T47D (cell line): ENCODE measurements around the gene BBS2.

Experiments used
- DNase-seq, 2 experiments: peaks; one replicate each; pipeline versions ENCODE4 v3.0.0 to v3.0.0-alpha.2; 2011 to 2012; ENCODE audit warnings: low read depth in 1 of 2, low spot score in 1 of 2
- JUND ChIP-seq: IDR thresholded peaks from 2 replicates; pipeline ENCODE4 v1.6.1; 2012; ENCODE audit warnings: low read depth
- in situ Hi-C: cut with HindIII; loops from 2 replicates; pipeline ENCODE4 v1.10.0; 2016; ENCODE audit warnings: low sequenced_read_pairs, low pct_unique_long_range_greater_than_20kb

The BBS2 gene

GRCh38 chr16:56519459-56520250 lies at the start of gene BBS2:
TSS of gene BBS2 (minus strand) at chr16:56520024. CDS start at chr16:56519862, 162 bp downstream.
- peak; percentile 79 to 85 for DNase-seq
- in situ Hi-C loops: no loop called here
- no peak for TF ChIP-seq JUND

GRCh38 chr16:56564793-56565477 lies 45.1 kb upstream of the BBS2 start, which contains the start of gene MT4:
TSS of gene MT4 (plus strand) at chr16:56565073. CDS start at chr16:56565129, 56 bp downstream.
- DNase-seq: no peak
- no peak for TF ChIP-seq JUND
- in situ Hi-C loops: no loop called here

GRCh38 chr16:56561126-56561525 lies 41.3 kb upstream of the BBS2 start:
- TF ChIP-seq JUND: no peak
- in situ Hi-C loops: no loop called here
- no peak for DNase-seq

GRCh38 chr16:56560447-56560846 lies 40.6 kb upstream of the BBS2 start:
- in situ Hi-C loops: no loop called here
- TF ChIP-seq JUND: no peak
- no peak for DNase-seq

- no peak for DNase-seq
- TF ChIP-seq JUND: no peak
- in situ Hi-C loops: no loop called here
Measured at GRCh38 chr16:56559109-56559508, 39.3 kb upstream of the BBS2 start.

- no peak for DNase-seq
- in situ Hi-C loops: no loop called here
- TF ChIP-seq JUND: no peak
Measured at GRCh38 chr16:56558024-56558747, 38.4 kb upstream of the BBS2 start.

GRCh38 chr16:56554441-56554840 lies 34.6 kb upstream of the BBS2 start:
- in situ Hi-C loops: no loop called here
- no peak for DNase-seq
- TF ChIP-seq JUND: no peak

- DNase-seq: no peak
- in situ Hi-C loops: no loop called here
- no peak for TF ChIP-seq JUND
Measured at GRCh38 chr16:56551796-56552738, 32.2 kb upstream of the BBS2 start.

- no peak for DNase-seq
- in situ Hi-C loops: no loop called here
- TF ChIP-seq JUND: no peak
Measured at GRCh38 chr16:56549744-56550385, 30.0 kb upstream of the BBS2 start.

- DNase-seq: no peak
- in situ Hi-C loops: no loop called here
- no peak for TF ChIP-seq JUND
Measured at GRCh38 chr16:56549161-56549560, 29.3 kb upstream of the BBS2 start.

GRCh38 chr16:56547949-56548567 lies 28.2 kb upstream of the BBS2 start:
- no peak for DNase-seq
- TF ChIP-seq JUND: no peak
- in situ Hi-C loops: no loop called here
